GM12892 (cell line): Measurements from ENCODE around the gene KCNIP2.

ENCODE experiments used
- POLR2A ChIP-seq: IDR thresholded peaks from 2 replicates; pipeline ENCODE4 v1.6.1; 2011; ENCODE audit warnings: low read depth, low read length, control low read depth
- POLR2AphosphoS5 ChIP-seq: IDR thresholded peaks from 2 replicates; pipeline ENCODE4 v1.6.1; 2011; ENCODE audit warnings: low read depth, low read length, control low read depth
- TAF1 ChIP-seq: IDR thresholded peaks from 2 replicates; pipeline ENCODE4 v1.6.1; 2011; ENCODE audit warnings: low read depth, mild to moderate bottlenecking, control low read depth, low read length, borderline replicate concordance

GRCh38 chr10:101781655-101781983, 62.0 kb downstream of the KCNIP2 start:
- TF ChIP-seq POLR2AphosphoS5 = no peak
- no peak for TF ChIP-seq POLR2A
- TF ChIP-seq TAF1 = no peak
